ENCODE data around the gene ASH1L.
"Not testable (repeated sequence)": the region's sequence is repeated elsewhere in the genome, so short reads cannot be mapped to it uniquely, and the experiment has no call there.

DNA sequence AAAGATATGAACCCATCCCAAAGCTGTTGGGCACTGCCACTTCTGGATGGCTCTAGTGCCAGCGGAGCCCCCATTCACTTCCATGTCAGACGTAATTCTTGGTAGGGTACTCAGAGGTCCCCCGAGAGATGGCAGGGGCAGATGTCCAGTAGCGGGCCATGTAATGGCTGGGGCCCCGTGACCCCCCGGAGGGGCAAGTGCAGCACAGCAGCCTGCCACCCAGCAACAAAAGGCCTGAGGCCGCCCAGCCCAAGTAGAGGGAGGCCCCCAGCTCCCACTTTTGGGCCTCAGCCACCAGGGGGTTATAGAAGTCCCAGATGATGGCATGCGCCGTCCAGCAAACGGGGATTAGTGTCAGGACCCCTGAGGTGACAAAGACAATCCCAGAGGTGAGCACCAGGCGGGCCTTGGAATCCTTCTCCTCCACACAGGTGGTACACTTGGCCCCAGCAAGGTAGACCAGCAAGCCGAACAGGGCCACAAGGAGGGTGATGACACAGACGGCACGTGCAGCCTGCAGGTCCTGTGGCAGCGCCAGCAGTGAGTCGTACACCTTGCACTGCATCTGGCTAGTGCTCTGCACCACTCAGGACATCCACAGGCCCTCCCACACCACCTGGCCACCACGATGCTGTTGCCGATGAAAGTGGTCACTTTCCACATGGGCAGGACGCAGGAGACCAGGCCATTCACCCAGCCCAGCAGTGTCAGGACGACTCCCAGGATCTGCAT lies 28.1 kb upstream of the ASH1L start:
- TF ChIP-seq, protein P1, sequence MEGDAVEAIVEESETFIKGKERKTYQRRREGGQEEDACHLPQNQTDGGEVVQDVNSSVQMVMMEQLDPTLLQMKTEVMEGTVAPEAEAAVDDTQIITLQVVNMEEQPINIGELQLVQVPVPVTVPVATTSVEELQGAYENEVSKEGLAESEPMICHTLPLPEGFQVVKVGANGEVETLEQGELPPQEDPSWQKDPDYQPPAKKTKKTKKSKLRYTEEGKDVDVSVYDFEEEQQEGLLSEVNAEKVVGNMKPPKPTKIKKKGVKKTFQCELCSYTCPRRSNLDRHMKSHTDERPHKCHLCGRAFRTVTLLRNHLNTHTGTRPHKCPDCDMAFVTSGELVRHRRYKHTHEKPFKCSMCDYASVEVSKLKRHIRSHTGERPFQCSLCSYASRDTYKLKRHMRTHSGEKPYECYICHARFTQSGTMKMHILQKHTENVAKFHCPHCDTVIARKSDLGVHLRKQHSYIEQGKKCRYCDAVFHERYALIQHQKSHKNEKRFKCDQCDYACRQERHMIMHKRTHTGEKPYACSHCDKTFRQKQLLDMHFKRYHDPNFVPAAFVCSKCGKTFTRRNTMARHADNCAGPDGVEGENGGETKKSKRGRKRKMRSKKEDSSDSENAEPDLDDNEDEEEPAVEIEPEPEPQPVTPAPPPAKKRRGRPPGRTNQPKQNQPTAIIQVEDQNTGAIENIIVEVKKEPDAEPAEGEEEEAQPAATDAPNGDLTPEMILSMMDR (IDR thresholded peaks at IDR 0.05): not testable (repeated sequence)
- not testable (repeated sequence) for TF ChIP-seq POLR2A (IDR thresholded peaks at IDR 0.05)
